Cardiac fibroblast (primary cell): Measurements from ENCODE around the gene LRIG1.

Experiments used
- DNase-seq, 2 donors: peaks; one replicate each; pipeline versions ENCODE4 v3.0.0 to v3.0.0-alpha.2; 2010; ENCODE audit warnings: low read depth in 2 of 2
- H3K4me3 ChIP-seq, 2 donors: replicated peaks in 1 of 2; 1 replicate in 1 of 2; 2 replicates in 1 of 2; pipeline ENCODE4 v1.5.1; 2011; ENCODE audit warnings: low read depth in 2 of 2, low read length in 2 of 2, mild to moderate bottlenecking in 2 of 2, moderate library complexity in 1 of 2
- TF ChIP-seq, protein P1 (sequence below): IDR thresholded peaks from one replicate; pipeline ENCODE4 v1.5.1; 2011; ENCODE audit warnings: low read depth, mild to moderate bottlenecking, low read length, inconsistent platforms

LRIG1 gene

DNA sequence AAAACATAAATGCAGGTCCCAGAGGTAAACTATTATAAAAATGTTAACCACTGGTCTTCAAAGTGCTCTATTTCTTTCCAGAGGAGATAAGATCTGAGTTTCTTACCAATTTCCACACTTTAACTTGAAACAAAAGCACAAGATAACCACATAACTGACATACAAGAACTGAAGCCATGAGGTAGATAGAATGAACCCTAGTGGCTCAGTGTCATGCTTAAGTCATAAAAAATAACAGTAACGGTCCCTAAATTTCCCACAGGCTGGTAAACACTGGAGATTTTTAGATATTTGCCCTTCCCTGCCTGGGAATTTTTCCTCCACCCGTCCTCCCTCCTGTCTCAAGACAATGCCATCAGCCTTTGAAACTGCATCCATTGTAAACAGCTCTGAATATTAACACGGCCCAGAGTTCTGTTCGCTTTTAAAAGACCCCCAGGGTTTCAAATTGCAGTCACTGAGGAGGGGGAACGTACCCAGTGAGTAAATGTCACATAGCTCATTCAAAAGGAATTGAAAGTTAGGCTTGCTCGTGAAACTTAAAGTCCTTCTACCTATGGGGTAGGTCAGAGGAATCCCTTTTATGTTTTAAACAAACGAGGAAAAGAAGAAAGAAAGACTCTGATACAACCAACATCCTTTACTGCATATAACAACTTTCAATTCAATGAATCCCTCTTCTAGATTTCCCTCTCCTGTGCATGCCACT, 5.7 kb downstream of the LRIG1 start:
- no peak for DNase-seq
- TF ChIP-seq, protein P1, sequence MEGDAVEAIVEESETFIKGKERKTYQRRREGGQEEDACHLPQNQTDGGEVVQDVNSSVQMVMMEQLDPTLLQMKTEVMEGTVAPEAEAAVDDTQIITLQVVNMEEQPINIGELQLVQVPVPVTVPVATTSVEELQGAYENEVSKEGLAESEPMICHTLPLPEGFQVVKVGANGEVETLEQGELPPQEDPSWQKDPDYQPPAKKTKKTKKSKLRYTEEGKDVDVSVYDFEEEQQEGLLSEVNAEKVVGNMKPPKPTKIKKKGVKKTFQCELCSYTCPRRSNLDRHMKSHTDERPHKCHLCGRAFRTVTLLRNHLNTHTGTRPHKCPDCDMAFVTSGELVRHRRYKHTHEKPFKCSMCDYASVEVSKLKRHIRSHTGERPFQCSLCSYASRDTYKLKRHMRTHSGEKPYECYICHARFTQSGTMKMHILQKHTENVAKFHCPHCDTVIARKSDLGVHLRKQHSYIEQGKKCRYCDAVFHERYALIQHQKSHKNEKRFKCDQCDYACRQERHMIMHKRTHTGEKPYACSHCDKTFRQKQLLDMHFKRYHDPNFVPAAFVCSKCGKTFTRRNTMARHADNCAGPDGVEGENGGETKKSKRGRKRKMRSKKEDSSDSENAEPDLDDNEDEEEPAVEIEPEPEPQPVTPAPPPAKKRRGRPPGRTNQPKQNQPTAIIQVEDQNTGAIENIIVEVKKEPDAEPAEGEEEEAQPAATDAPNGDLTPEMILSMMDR: no peak
- H3K4me3 ChIP-seq: no peak overlapping the region

DNA sequence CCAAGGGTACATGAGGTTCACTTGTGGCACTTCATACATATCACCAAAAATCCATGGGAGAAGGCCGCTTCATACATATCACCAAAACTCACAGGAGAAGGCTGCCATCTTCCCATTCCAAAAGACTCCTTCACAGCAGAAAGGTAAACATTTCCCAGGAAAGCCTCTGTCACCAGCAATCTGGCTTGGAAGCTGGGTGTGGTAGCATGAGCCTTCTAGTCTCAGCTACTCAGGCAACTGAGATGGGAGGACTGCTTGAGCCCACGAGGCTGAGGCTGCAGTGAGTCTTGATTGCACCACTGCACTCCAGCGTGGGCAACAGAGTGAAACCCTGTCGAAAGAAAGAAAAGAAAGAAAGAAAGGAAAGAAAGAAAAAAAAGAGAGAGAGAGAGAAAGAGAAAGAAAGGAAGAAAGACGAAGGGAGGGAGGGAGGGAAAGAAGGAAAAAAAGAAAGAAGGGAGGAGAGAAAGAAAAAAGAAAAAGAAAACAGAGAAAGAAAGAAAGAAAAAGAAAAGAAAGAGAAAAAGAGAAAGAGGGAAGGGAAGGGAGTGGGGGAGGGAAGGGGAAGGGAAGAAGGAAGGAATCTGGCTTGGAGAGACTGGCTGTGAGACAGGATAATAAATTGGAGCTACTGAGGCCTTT, 7.2 kb downstream of the LRIG1 start:
- no peak overlapping the region for H3K4me3 ChIP-seq
- TF ChIP-seq, protein P1: no peak
- DNase-seq: no peak

GRCh38 chr3:66492672-66493071, 8.2 kb downstream of the LRIG1 start:
- no peak for DNase-seq
- TF ChIP-seq, protein P1: no peak
- H3K4me3 ChIP-seq: no peak overlapping the region

GRCh38 chr3:66492071-66492470, 8.8 kb downstream of the LRIG1 start:
- no peak overlapping the region for H3K4me3 ChIP-seq
- DNase-seq: no peak
- TF ChIP-seq, protein P1: no peak

GRCh38 chr3:66490984-66491383, 9.8 kb downstream of the LRIG1 start:
- TF ChIP-seq, protein P1: no peak
- no peak for DNase-seq
- H3K4me3 ChIP-seq: no peak overlapping the region

DNA sequence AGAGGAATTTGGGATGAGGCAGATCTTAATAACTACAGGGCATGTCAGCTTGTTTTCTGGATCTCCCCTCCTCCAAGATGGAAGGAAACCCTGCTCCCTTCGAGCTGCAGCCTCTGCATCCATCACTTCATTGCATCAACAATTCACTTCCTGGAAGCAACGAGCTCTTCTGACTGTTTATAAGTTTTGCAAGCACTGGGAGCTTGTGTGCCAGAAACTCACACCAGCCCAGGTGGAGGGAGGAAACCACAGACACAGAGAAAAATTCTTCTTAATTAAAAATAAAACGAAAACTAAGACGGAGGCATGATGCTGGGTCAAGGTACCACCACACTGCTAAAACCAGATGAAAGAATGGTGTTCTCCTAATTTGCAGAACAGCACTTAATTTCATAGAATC, 10.6 kb downstream of the LRIG1 start:
- peak; percentile 31 to 53 for DNase-seq
- TF ChIP-seq, protein P1: no peak
- H3K4me3 ChIP-seq: no peak overlapping the region
